Mucosa of rectum (tissue), 2 donors: ENCODE results near the gene GM2A.
A peak's percentile ranks its signal among the peaks of the same experiment; 100 is the strongest.
"Not testable (repeated sequence)": the region's sequence is repeated elsewhere in the genome, so short reads cannot be mapped to it uniquely, and the experiment has no call there.

Source experiments
- H3K27ac ChIP-seq, 2 donors: one replicate each; pipeline ENCODE4 v1.7.0; 2013; ENCODE audit warnings: inconsistent platforms in 2 of 2, low read depth in 2 of 2, low read length in 2 of 2
- H3K27me3 ChIP-seq, 2 donors: one replicate each; pipeline ENCODE4 v1.7.0; 2013; ENCODE audit warnings: low read length in 2 of 2; ENCODE audit not compliant: control insufficient read depth in 2 of 2, insufficient read depth in 2 of 2
- H3K36me3 ChIP-seq, 2 donors: one replicate each; pipeline ENCODE4 v1.7.0; 2013; ENCODE audit warnings: low read length in 2 of 2; ENCODE audit not compliant: control insufficient read depth in 2 of 2, insufficient read depth in 2 of 2
- H3K4me1 ChIP-seq, 2 donors: one replicate each; pipeline ENCODE4 v1.7.0; 2013; ENCODE audit warnings: low read length in 2 of 2, mild to moderate bottlenecking in 1 of 2; ENCODE audit not compliant: control insufficient read depth in 2 of 2, insufficient read depth in 2 of 2
- H3K4me3 ChIP-seq, 2 donors: one replicate each; pipeline ENCODE4 v1.7.0; 2013; ENCODE audit warnings: low read length in 2 of 2
- H3K9ac ChIP-seq, 2 donors: one replicate each; pipeline ENCODE4 v1.7.0; 2013; ENCODE audit warnings: low read length in 2 of 2, low read depth in 1 of 2, mild to moderate bottlenecking in 1 of 2
- H3K9me3 ChIP-seq, 2 donors: one replicate each; pipeline ENCODE4 v1.7.0; 2013; ENCODE audit warnings: low read length in 2 of 2; ENCODE audit not compliant: control insufficient read depth in 2 of 2
- donor health status: healthy.
- donor health status: Normal muscosa, but diverticular disease.

The GM2A gene

GRCh38 chr5:151251001-151251551 is 1.9 kb upstream of the GM2A start:
- H3K4me1 ChIP-seq: peaks cover 8 to 19% of the 10 kb centered on the region in 2 donors
- H3K36me3 ChIP-seq: no peaks in the 10 kb centered on the region
- no peaks in the 10 kb centered on the region for H3K27me3 ChIP-seq
- H3K4me3 ChIP-seq: peak overlapping the region in 1 of 2 donors; percentile 20
- H3K9me3 ChIP-seq: no peaks in the 10 kb centered on the region
- H3K9ac ChIP-seq: no peak overlapping the region
- no peak overlapping the region for H3K27ac ChIP-seq

- Histone ChIP-seq H3K9ac (no peak overlapping the region), H3K9me3 (no peaks in the 10 kb centered on the region), H3K27ac (no peak overlapping the region), H3K4me1 (peaks cover 8 to 19% of the 10 kb centered on the region in 2 donors), H3K4me3 (no peak overlapping the region), H3K36me3 (no peaks in the 10 kb centered on the region), H3K27me3 (no peaks in the 10 kb centered on the region)
Measured at GRCh38 chr5:151251621-151252020, 1.4 kb upstream of the GM2A start.

GRCh38 chr5:151253605-151253950 is 593 bp downstream of the GM2A start:
- Histone ChIP-seq H3K4me3 (peak overlapping the region; percentile 93 to 95), H3K27ac (peak overlapping the region; percentile 33 to 84), H3K27me3 (no peaks in the 10 kb centered on the region), H3K9me3 (no peaks in the 10 kb centered on the region), H3K9ac (peak overlapping the region; percentile 75 to 83), H3K36me3 (no peaks in the 10 kb centered on the region), H3K4me1 (peaks cover 12 to 19% of the 10 kb centered on the region in 2 donors)

- H3K4me3 ChIP-seq: peak overlapping the region in 1 of 2 donors; percentile 93
- H3K9me3 ChIP-seq: no peaks in the 10 kb centered on the region
- H3K27me3 ChIP-seq: no peaks in the 10 kb centered on the region
- H3K9ac ChIP-seq: no peak overlapping the region
- H3K4me1 ChIP-seq: peaks cover 12 to 19% of the 10 kb centered on the region in 2 donors
- no peaks in the 10 kb centered on the region for H3K36me3 ChIP-seq
- no peak overlapping the region for H3K27ac ChIP-seq
Measured at GRCh38 chr5:151254556-151254955, 1.6 kb downstream of the GM2A start.

- peaks cover 12 to 19% of the 10 kb centered on the region in 2 donors for H3K4me1 ChIP-seq
- peak overlapping the region in 1 of 2 donors; percentile 93 for H3K4me3 ChIP-seq
- not testable (repeated sequence) for H3K9ac ChIP-seq, H3K27ac ChIP-seq, H3K9me3 ChIP-seq, H3K36me3 ChIP-seq, H3K27me3 ChIP-seq
Measured at GRCh38 chr5:151254990-151255389, 2.0 kb downstream of the GM2A start.

- no peak overlapping the region for H3K9ac ChIP-seq
- H3K36me3 ChIP-seq: peaks cover 0 to 4% of the 10 kb centered on the region in 2 donors
- H3K4me3 ChIP-seq: peak overlapping the region in 1 of 2 donors; percentile 28
- H3K4me1 ChIP-seq: peaks cover 12 to 19% of the 10 kb centered on the region in 2 donors
- no peak overlapping the region for H3K27ac ChIP-seq
- H3K27me3 ChIP-seq: no peaks in the 10 kb centered on the region
- H3K9me3 ChIP-seq: no peaks in the 10 kb centered on the region
Measured at GRCh38 chr5:151255621-151256286, 2.8 kb downstream of the GM2A start.

- H3K36me3 ChIP-seq: peaks cover 0 to 7% of the 10 kb centered on the region in 2 donors
- no peak overlapping the region for H3K9ac ChIP-seq
- H3K27me3 ChIP-seq: no peaks in the 10 kb centered on the region
- H3K4me1 ChIP-seq: peaks cover 12 to 16% of the 10 kb centered on the region in 2 donors
- H3K27ac ChIP-seq: peak overlapping the region in 1 of 2 donors; percentile 50
- no peak overlapping the region for H3K4me3 ChIP-seq
- no peaks in the 10 kb centered on the region for H3K9me3 ChIP-seq
Measured at GRCh38 chr5:151257731-151258181, 4.8 kb downstream of the GM2A start.

GRCh38 chr5:151258201-151258611 is 5.2 kb downstream of the GM2A start:
- Histone ChIP-seq H3K27ac (peak overlapping the region in 1 of 2 donors; percentile 50), H3K4me1 (peaks cover 11 to 15% of the 10 kb centered on the region in 2 donors), H3K9ac (no peak overlapping the region), H3K9me3 (no peaks in the 10 kb centered on the region), H3K27me3 (no peaks in the 10 kb centered on the region), H3K36me3 (peaks cover 0 to 7% of the 10 kb centered on the region in 2 donors), H3K4me3 (no peak overlapping the region)

GRCh38 chr5:151258816-151259215 is 5.8 kb downstream of the GM2A start:
- H3K4me1 ChIP-seq: peaks cover 5 to 9% of the 10 kb centered on the region in 2 donors
- H3K9me3 ChIP-seq: no peaks in the 10 kb centered on the region

GRCh38 chr5:151259931-151260330 is 6.9 kb downstream of the GM2A start:
- Histone ChIP-seq H3K9me3 (no peaks in the 10 kb centered on the region), H3K4me3 (no peak overlapping the region), H3K27ac (no peak overlapping the region), H3K9ac (no peak overlapping the region), H3K4me1 (peaks cover 3 to 9% of the 10 kb centered on the region in 2 donors), H3K27me3 (no peaks in the 10 kb centered on the region), H3K36me3 (peaks cover 0 to 10% of the 10 kb centered on the region in 2 donors)

More at GRCh38 chr5:151258816-151259215, 5.8 kb downstream of the GM2A start:
- H3K27ac ChIP-seq: no peak overlapping the region
- peaks cover 0 to 7% of the 10 kb centered on the region in 2 donors for H3K36me3 ChIP-seq
- no peak overlapping the region for H3K9ac ChIP-seq
- H3K27me3 ChIP-seq: no peaks in the 10 kb centered on the region
- no peak overlapping the region for H3K4me3 ChIP-seq
